ENCODE data around the gene KANTR.
"Not testable (repeated sequence)": the region's sequence is repeated elsewhere in the genome, so short reads cannot be mapped to it uniquely, and the experiment has no call there.

The KANTR gene

GRCh38 chrX:53160297-53160983 is 66.5 kb downstream of the KANTR start:
- Histone ChIP-seq H3K27me3 (no peaks in the 10 kb centered on the region), H3K9me3 (replicated peaks in 1 of 11) (peaks cover 0 to 6% (median 0%) of the 10 kb centered on the region in 11 experiments; a peak in 6 of 22 replicates), H3K27ac (no peak overlapping the region), H3K4me1 (no peaks in the 10 kb centered on the region), H3K36me3 (no peaks in the 10 kb centered on the region), H4K20me1 (no peaks in the 10 kb centered on the region), H3K4me3 (no peak overlapping the region), H3K9ac (no peak overlapping the region), H3K4me2 (no peak overlapping the region)
- no peak for TF ChIP-seq Cebpa-rat (IDR thresholded peaks at IDR 0.05)

- H3K9me3 ChIP-seq (replicated peaks in 1 of 11) = no peaks in the 10 kb centered on the region
- H3K27ac ChIP-seq = no peak overlapping the region
- no peak for TF ChIP-seq Cebpa-rat (IDR thresholded peaks at IDR 0.05)
- no peaks in the 10 kb centered on the region for H3K27me3 ChIP-seq
- H4K20me1 ChIP-seq = no peaks in the 10 kb centered on the region
- no peaks in the 10 kb centered on the region for H3K36me3 ChIP-seq
- H3K9ac ChIP-seq = no peak overlapping the region
- no peaks in the 10 kb centered on the region for H3K4me1 ChIP-seq
- no peak overlapping the region for H3K4me3 ChIP-seq
- H3K4me2 ChIP-seq = no peak overlapping the region
Measured at GRCh38 chrX:53163436-53163835, 69.5 kb downstream of the KANTR start.

- not testable (repeated sequence) for H3K4me2 ChIP-seq; H4K20me1 ChIP-seq; H3K9me3 ChIP-seq (replicated peaks in 1 of 11); H3K36me3 ChIP-seq; H3K4me3 ChIP-seq; H3K27me3 ChIP-seq; H3K27ac ChIP-seq; H3K9ac ChIP-seq; H3K4me1 ChIP-seq
Measured at GRCh38 chrX:53164566-53164965, 70.6 kb downstream of the KANTR start.

- no peaks in the 10 kb centered on the region for H3K9me3 ChIP-seq (replicated peaks in 1 of 11)
- H3K27me3 ChIP-seq = no peaks in the 10 kb centered on the region
- peaks cover 0 to 3% (median 0%) of the 10 kb centered on the region in 11 experiments; a peak in 4 of 22 replicates for H3K36me3 ChIP-seq
- no peaks in the 10 kb centered on the region for H4K20me1 ChIP-seq
- no peak overlapping the region for H3K4me3 ChIP-seq
- H3K4me1 ChIP-seq = no peaks in the 10 kb centered on the region
- no peak overlapping the region for H3K4me2 ChIP-seq
- no peak overlapping the region for H3K27ac ChIP-seq
- TF ChIP-seq Cebpa-rat (IDR thresholded peaks at IDR 0.05) = no peak
- no peak overlapping the region for H3K9ac ChIP-seq
Measured at GRCh38 chrX:53166103-53166502, 72.2 kb downstream of the KANTR start.

- H3K27me3 ChIP-seq = no peaks in the 10 kb centered on the region
- H3K9me3 ChIP-seq (replicated peaks in 1 of 11) = peaks cover 14 to 23% (median 17%) of the 10 kb centered on the region in 11 experiments
- no peak overlapping the region for H3K4me2 ChIP-seq
- no peak overlapping the region for H3K27ac ChIP-seq
- TF ChIP-seq Cebpa-rat (IDR thresholded peaks at IDR 0.05) = no peak
- H4K20me1 ChIP-seq = no peaks in the 10 kb centered on the region
- no peak overlapping the region for H3K9ac ChIP-seq
- peaks cover 13 to 25% (median 17%) of the 10 kb centered on the region in 11 experiments; a peak in 20 of 22 replicates for H3K36me3 ChIP-seq
- H3K4me1 ChIP-seq = no peaks in the 10 kb centered on the region
- no peak overlapping the region for H3K4me3 ChIP-seq
Measured at GRCh38 chrX:53171356-53171755, 77.4 kb downstream of the KANTR start.
